GM12878 (cell line): ENCODE results near the gene ATAD5. TPM values are rescaled to one million over a fixed set of nuclear protein-coding genes. Genes with fewer than 3 reads are reported as not detected.
A peak's percentile ranks its signal among the peaks of the same experiment; 100 is the strongest.
"Not testable (repeated sequence)": the region's sequence is repeated elsewhere in the genome, so short reads cannot be mapped to it uniquely, and the experiment has no call there.

Source experiments
- ATAC-seq: fragments of 200-7000 bp; cut with Tn5 transposase; 3 replicates; pipeline ENCODE4 v1.9.1; 2020; ENCODE audit warnings: mild to moderate bottlenecking, moderate library complexity
- BruUV-seq: library from RNA; stranded (reverse); fragments of 400-500 nt; replicated peaks from 2 replicates; lab custom pipeline; 2021; lab: Mats Ljungman, UMichigan
- CTCF ChIA-PET: fragments of 300-600 bp; sonication (Branson Sonifier 250); formaldehyde crosslinking; extraction: SDS; loops from one replicate; lab custom pipeline; 2021; ENCODE audit warnings: inconsistent platforms; lab: Yijun Ruan, JAX
- POLR2A ChIA-PET: fragments of 350-600 bp; formaldehyde crosslinking; extraction: SDS; loops from one replicate; lab custom pipeline; 2021; ENCODE audit warnings: inconsistent platforms; lab: Charles Lee
- RAD21 ChIA-PET: fragments of 300-600 bp; sonication (Branson Sonifier 250); formaldehyde crosslinking; loops from one replicate; lab custom pipeline; 2023; ENCODE audit warnings: antibody characterized with exemption; ENCODE audit not compliant: unreplicated experiment; lab: Charles Lee
- SMC1A ChIA-PET: fragments of 300-600 bp; sonication (Branson Sonifier 250); formaldehyde crosslinking; loops from one replicate; lab custom pipeline; 2023; ENCODE audit not compliant: unreplicated experiment, uncharacterized antibody; lab: Charles Lee
- DNase-seq: peaks from one replicate; pipeline ENCODE4 v3.0.0-alpha.2; 2011; ENCODE audit warnings: low read depth, low spot score
- FAIRE-seq: peaks from 3 replicates; lab custom pipeline; 2011; peaks lifted over from hg19 to GRCh38; lab: Jason Lieb, UNC
- H2AFZ ChIP-seq: 2 replicates; pipeline ENCODE4 v1.6.0; 2011; ENCODE audit warnings: low read depth, low read length, control low read depth; ENCODE audit not compliant: control insufficient read depth
- H3K27ac ChIP-seq: 2 replicates; pipeline ENCODE4 v1.5.1; 2011; ENCODE audit warnings: control low read depth; ENCODE audit not compliant: control insufficient read depth, insufficient read depth
- H3K27me3 ChIP-seq, 2 experiments: replicated peaks in 1 of 2; 2 replicates each; pipeline versions ENCODE4 v1.6.0 to v1.6.1; 2011; ENCODE audit warnings: low read length in 1 of 2; ENCODE audit not compliant: control insufficient read depth in 2 of 2, insufficient read depth in 2 of 2
- H3K36me3 ChIP-seq, 2 experiments: 2 replicates each; pipeline ENCODE4 v1.5.1; 2011; ENCODE audit warnings: low read length in 1 of 2; ENCODE audit not compliant: control insufficient read depth in 2 of 2, insufficient read depth in 2 of 2
- H3K4me1 ChIP-seq: 2 replicates; pipeline ENCODE4 v1.6.1; 2011; ENCODE audit warnings: mild to moderate bottlenecking, low read length, moderate library complexity, mixed read lengths; ENCODE audit not compliant: control insufficient read depth, insufficient read depth
- H3K4me2 ChIP-seq: 2 replicates; pipeline ENCODE4 v1.6.0; 2011; ENCODE audit warnings: control low read depth; ENCODE audit not compliant: control insufficient read depth, insufficient read depth
- H3K4me3 ChIP-seq: fragments of 200-600 bp; sonication (generic); 2 replicates; pipeline ENCODE4 v1.5.1; 2016
- H3K79me2 ChIP-seq: 2 replicates; pipeline ENCODE4 v1.6.0; 2011; ENCODE audit warnings: low read length; ENCODE audit not compliant: control insufficient read depth, insufficient read depth
- H3K9ac ChIP-seq: 2 replicates; pipeline ENCODE4 v1.8.0; 2011; ENCODE audit warnings: low read length, control low read depth, mixed read lengths; ENCODE audit not compliant: control insufficient read depth, insufficient read depth
- H3K9me3 ChIP-seq: replicated peaks from 3 replicates; pipeline ENCODE4 v1.5.1; 2011; ENCODE audit warnings: mild to moderate bottlenecking, low read length; ENCODE audit not compliant: control insufficient read depth, insufficient read depth
- H4K20me1 ChIP-seq: 2 replicates; pipeline ENCODE4 v1.6.0; 2011; ENCODE audit not compliant: control insufficient read depth, insufficient read depth
- GABPA ChIP-seq: IDR thresholded peaks from 2 replicates; pipeline ENCODE4 v1.6.1; 2014; ENCODE audit warnings: antibody characterized with exemption, low read depth, mild to moderate bottlenecking, inconsistent platforms
- POU2F2 ChIP-seq: IDR thresholded peaks from 3 replicates; pipeline ENCODE4 v1.6.1; 2011; ENCODE audit warnings: low read depth, mild to moderate bottlenecking, low read length, borderline replicate concordance
- WGBS: methylation state at CpG from one replicate; pipeline ENCODE4 v1.1.6; 2016; ENCODE audit warnings: low lambda C conversion rate; ENCODE audit not compliant: insufficient replicate concordance, insufficient coverage; ENCODE audit errors: missing lambda C conversion rate; 5-methylcytosine and 5-hydroxymethylcytosine counted together
- in situ Hi-C: fragments of 300-500 bp; cut with MboI; formaldehyde crosslinking; loops from 9 replicates; pipeline ENCODE4 v1.14.3; 2018; ENCODE audit warnings: mixed read lengths
- intact Hi-C: fragments of 100-400 bp; cut with micrococcal nuclease; formaldehyde crosslinking; loops from one replicate; pipeline ENCODE4 v1.14.2; 2022; ENCODE audit not compliant: unreplicated experiment
- polyA plus RNA-seq, 11 experiments: library from polyadenylated mRNA; depleted of rRNA in 4 of 11; unstranded in 6 of 11; stranded (reverse) in 5 of 11; fragments of >200 nt; fragmentation: Nextera tagmentation in 4 of 11; fragmentation: Illumina TruSeq in 1 of 11; extraction: Ambion mirVana in 4 of 11; extraction: Trizol in 1 of 11; gene quantifications; 1 replicate in 1 of 11; 2 replicates in 10 of 11; pipeline versions ENCODE4 v1.2.1 to v1.2.3, GENCODE V29; 2011 to 2016; ENCODE audit warnings: inconsistent platforms in 2 of 11, missing spikeins in 2 of 11, low read depth in 1 of 11
- total RNA-seq, 4 experiments: library from RNA; depleted of rRNA in 3 of 4; stranded (reverse); fragments of >200 nt in 3 of 4; fragmentation: Illumina TruSeq in 1 of 4; extraction: Trizol in 1 of 4; gene quantifications; 2 replicates each; pipeline versions ENCODE4 v1.2.1 to v1.2.3, GENCODE V29; 2013 to 2021
- TF ChIP-seq, protein P1 (sequence below): fragments of 450-650 bp; IDR thresholded peaks from 2 replicates; pipeline ENCODE4 v1.6.1; 2016; ENCODE audit warnings: mild to moderate bottlenecking

ATAD5 gene
- total and polyA plus RNA-seq, 10 of the 15 experiments (the other 5 are each of a cell fraction or from before 2014, with no cell fraction given) = 3.8 to 19.7 (median 13.2) TPM

DNA sequence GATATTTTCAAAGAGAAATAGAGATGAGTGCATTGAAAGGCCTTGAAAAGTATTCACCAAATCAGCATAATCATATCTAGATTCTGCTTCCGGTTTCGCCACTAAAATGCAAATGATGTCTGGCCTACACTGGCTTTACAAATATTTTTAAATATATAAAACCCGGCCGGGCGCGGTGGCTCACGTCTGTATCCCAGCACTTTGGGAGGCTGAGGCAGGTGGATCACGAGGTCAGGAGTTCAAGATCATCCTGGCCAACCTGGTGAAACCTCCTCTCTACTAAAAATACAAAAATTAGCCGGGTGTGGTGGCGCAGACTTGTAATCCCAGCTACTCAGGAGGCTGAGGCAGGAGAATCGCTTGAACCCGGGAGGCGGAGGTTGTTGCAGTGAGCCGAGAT, 8.8 kb upstream of the ATAD5 start:
- CTCF ChIA-PET = interaction anchor here (0.6 to 9.3 kb wide), 10 partner anchors 9 to 486 kb away, joined by 3 to 145 read pairs (median 5); partner anchors contain the start of gene ATAD5

More for the DNA sequence above, 8.8 kb upstream of the ATAD5 start:
- peaks cover 61% of the 10 kb centered on the region for H3K79me2 ChIP-seq
- FAIRE-seq, H3K27me3 ChIP-seq, H3K9me3 ChIP-seq, H2AFZ ChIP-seq, DNase-seq, H4K20me1 ChIP-seq, H3K36me3 ChIP-seq, BruUV-seq, ATAC-seq, in situ Hi-C loops: not testable (repeated sequence)
- ChIA-PET POLR2A (interaction anchor here (2.3 to 3.7 kb wide), 3 partner anchors 13 to 14 kb away, joined by 7 to 32 read pairs (median 19); no protein-coding TSS in a partner anchor), RAD21 (interaction anchor here (3.2 to 3.4 kb wide), 2 partner anchors 13 kb away, joined by 19 to 35 read pairs; no protein-coding TSS in a partner anchor), SMC1A (interaction anchor here (0.6 to 4.2 kb wide), 7 partner anchors 9 to 400 kb away, joined by 3 to 43 read pairs (median 8); partner anchors contain the start of gene ATAD5)
- intact Hi-C loops = loop anchor here (1.0 to 5.0 kb wide), 2 partner anchors 16 to 149 kb away; partner anchors contain the start of gene RNF135
- 0% methylated on average over 14 of the region's 14 CpGs for WGBS
- peak overlapping the region; percentile 45 for H3K9ac ChIP-seq
- peak overlapping the region; percentile 82 for H3K4me3 ChIP-seq
- peak overlapping the region; percentile 84 for H3K27ac ChIP-seq
- H3K4me2 ChIP-seq = peak overlapping the region; percentile 77
- H3K4me1 ChIP-seq = peaks cover 18% of the 10 kb centered on the region
- TF ChIP-seq GABPA (0 out of 2 replicates have a peak, but pooled peaks have one; percentile 14), POU2F2 (peak; percentile 71; the same call in 1 of the 3 replicates)
- TF ChIP-seq, protein P1, sequence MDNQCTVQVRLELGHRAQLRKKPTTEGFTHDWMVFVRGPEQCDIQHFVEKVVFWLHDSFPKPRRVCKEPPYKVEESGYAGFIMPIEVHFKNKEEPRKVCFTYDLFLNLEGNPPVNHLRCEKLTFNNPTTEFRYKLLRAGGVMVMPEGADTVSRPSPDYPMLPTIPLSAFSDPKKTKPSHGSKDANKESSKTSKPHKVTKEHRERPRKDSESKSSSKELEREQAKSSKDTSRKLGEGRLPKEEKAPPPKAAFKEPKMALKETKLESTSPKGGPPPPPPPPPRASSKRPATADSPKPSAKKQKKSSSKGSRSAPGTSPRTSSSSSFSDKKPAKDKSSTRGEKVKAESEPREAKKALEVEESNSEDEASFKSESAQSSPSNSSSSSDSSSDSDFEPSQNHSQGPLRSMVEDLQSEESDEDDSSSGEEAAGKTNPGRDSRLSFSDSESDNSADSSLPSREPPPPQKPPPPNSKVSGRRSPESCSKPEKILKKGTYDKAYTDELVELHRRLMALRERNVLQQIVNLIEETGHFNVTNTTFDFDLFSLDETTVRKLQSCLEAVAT = peak; percentile 40; the same call in 1 of the 2 replicates
